Neuron (in vitro differentiated cells): ENCODE data around the gene PAEP.

ENCODE experiments used
- H2AFZ ChIP-seq: one replicate; pipeline ENCODE4 v1.6.1; 2013; ENCODE audit warnings: low read depth, mild to moderate bottlenecking, inconsistent platforms, low read length, moderate library complexity
- H3K27me3 ChIP-seq: one replicate; pipeline ENCODE4 v1.6.1; 2013; ENCODE audit warnings: low read length; ENCODE audit not compliant: insufficient read depth
- H3K36me3 ChIP-seq: one replicate; pipeline ENCODE4 v1.6.1; 2013; ENCODE audit warnings: low read length; ENCODE audit not compliant: insufficient read depth
- H3K4me1 ChIP-seq: one replicate; pipeline ENCODE4 v1.6.1; 2013; ENCODE audit warnings: low read length; ENCODE audit not compliant: insufficient read depth
- H3K4me3 ChIP-seq: 2 replicates; pipeline ENCODE4 v1.5.1; 2013; ENCODE audit warnings: mild to moderate bottlenecking, low read length, moderate library complexity
- H3K9me3 ChIP-seq: one replicate; pipeline ENCODE4 v1.6.1; 2013; ENCODE audit warnings: low read length

The PAEP gene

DNA sequence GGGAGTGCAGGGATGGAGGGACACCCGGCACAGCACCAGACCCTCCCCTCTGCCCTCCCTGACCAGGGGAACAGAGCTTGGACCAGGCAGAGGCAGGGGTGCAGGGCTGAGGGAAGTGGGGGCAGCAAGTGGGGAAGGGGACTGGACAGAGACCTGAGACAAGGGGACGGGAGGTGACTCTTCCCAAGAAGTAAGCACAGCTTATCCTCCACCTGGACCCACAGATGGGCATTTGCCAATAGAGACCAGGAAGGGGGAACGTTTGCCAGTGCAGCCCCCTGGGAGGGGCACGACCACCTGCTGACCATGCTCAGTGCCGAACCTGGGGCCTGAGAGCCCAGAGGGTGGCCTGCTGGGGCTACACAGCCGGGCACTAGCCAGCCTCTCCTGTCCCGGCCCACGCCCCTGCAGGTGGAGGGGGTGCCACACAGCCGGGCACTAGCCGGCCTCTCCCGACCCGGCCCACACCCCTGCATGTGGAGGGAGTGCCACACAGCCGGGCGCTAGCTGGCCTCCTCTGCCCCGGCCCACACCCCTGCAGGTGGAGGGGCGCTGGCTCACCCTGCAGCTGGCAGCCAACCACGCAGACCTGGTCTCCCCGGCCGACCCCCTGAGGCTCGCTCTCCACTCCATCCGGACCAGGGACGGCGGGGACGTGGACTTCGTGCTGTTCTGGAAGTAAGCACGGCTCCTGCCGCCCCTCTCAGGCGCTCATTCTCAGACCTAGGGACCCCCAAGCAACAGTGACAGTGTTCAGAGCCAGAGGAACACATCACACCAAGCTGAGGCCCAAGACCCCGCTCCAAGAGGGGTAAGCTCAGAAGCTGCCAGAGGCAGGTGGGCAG is 53.5 kb downstream of the PAEP start:
- no peaks in the 10 kb centered on the region for H3K4me1 ChIP-seq
- no peaks in the 10 kb centered on the region for H3K36me3 ChIP-seq
- no peaks in the 10 kb centered on the region for H3K9me3 ChIP-seq
- no peak overlapping the region for H3K4me3 ChIP-seq
- peaks cover 31% of the 10 kb centered on the region for H3K27me3 ChIP-seq
- H2AFZ ChIP-seq: no peak overlapping the region

DNA sequence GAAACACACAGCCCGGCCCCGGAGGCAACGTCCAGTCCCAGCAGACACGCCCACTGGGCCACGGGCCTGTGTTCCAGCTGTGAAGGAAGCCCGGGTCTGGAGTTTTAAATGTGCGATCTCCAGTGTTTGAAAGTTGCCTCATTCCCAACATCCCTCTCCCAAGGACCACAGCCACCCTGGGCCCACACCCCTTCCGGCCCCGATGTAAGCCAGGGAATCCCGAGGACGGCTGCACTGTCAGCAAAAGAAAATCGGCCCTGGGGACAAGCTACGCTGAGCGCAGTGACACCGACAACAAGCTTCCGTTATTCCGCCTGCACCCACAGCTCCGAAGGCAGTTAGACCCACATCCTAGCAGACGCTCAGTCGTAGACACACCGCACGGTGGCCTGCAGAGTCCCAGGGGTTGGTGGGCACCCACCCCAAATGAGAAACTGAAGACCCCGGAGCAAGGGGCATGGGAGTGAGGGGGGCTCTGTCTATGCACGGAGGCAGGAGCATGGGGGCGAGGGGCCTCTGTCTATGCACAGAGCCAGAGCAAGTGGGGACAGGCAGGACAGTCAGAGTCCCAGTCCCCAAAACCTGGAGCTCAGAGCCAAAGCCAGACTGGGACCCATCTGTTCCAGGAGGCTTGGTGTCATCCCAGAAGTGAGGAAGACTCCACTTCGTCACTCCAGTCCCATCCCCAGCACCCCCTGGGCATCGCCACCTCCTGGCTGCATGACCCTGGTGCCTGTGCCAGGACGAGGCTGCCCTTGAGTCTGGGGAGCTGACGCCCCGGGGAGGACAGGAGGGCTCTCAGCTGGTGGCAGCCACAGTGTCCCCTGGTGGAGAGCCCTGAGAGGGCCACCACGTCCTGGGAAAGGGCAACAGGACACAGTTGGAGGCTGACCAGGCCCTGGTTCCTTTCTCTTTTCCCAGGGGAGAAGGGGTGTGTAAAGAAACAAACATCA is 54.4 kb downstream of the PAEP start:
- Histone ChIP-seq H3K4me3 (no peak overlapping the region), H3K27me3 (peaks cover 36% of the 10 kb centered on the region), H2AFZ (no peak overlapping the region), H3K9me3 (no peaks in the 10 kb centered on the region), H3K4me1 (no peaks in the 10 kb centered on the region), H3K36me3 (no peaks in the 10 kb centered on the region)
